NCI-H2029 (cell line): ENCODE data around the gene ACAD8.
"Not testable (repeated sequence)": the region's sequence is repeated elsewhere in the genome, so short reads cannot be mapped to it uniquely, and the experiment has no call there.

Source experiments
- DNase-seq: peaks from one replicate; lab custom pipeline; 2025; lab: John Stamatoyannopoulos, UW

The ACAD8 gene

DNA sequence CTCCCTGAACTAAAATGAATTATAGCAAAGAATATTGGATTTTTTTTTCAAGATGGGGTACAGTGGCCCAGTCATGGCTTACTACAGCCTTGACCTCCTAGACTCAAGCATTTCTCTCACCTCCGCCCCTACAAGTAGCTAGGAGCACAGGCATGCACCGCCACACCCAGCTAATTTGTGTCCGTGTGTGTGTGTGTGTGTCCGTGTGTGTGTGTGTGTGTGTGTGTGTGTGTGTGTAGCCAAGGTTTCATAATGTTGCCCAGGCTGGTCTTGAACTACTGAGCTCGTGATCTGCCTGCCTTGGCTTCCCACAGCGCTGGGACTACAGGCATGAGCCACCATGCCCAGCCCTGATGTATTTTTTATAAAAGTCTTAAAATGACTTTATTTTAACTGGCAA is 12.8 kb upstream of the ACAD8 start:
- no peak for DNase-seq

DNA sequence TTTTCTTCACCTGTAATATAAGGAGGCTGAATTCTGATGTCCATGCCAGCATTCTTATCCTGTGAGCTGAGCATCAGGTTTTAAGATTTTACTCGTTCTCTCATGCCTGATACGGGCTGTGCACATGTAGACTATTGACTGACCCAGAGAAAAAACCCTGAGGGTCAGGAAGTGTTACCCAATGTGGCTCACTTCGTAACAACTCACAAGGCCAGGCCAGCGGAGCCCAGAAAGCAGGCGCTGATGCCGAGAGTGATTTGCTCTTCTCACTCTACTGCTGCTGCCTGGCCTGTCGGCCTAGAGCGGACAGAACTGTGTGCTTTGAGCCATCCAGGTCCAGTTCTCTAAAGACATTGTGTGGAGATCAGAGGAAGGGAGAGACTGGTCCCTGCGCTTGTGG is 11.0 kb upstream of the ACAD8 start:
- no peak for DNase-seq

DNA sequence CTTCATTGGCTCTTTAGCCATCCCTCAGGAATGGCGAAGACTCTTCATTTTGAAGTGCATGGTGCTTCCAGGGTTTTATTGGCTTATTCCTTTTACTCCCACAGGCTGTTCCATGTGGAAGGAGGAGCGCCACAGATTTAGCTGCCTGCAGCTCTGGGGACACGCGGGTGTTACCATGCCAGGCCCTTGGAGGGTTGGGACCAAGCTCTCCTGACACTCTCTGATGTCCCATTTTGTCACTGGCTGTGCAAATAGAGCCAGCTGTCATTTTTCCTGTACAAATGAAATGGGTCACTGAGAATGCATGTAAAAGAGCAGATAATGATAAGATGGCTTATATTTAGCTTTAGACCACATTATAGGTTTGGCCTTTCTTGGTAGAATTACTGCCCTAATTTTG is 9.5 kb upstream of the ACAD8 start:
- no peak for DNase-seq

DNA sequence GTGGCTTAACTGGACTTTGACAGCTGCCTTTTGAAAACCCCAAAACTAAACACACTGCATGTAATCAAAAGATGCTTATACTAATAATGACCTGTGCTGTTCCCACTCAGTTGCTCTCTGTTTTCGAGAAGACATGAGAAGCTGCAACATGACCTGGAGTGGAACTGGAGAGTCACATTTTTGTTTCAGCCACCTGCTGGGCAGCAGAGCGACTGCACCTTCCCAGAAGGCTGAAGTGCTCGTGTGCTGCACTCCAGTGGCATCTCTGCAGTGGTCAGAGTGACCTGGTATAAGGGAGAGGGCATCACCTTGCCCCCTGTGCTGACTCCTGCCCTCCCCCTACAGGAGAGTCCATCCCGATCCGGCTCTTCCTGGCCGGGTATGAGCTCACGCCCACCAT is 8.8 kb upstream of the ACAD8 start:
- no peak for DNase-seq

DNA sequence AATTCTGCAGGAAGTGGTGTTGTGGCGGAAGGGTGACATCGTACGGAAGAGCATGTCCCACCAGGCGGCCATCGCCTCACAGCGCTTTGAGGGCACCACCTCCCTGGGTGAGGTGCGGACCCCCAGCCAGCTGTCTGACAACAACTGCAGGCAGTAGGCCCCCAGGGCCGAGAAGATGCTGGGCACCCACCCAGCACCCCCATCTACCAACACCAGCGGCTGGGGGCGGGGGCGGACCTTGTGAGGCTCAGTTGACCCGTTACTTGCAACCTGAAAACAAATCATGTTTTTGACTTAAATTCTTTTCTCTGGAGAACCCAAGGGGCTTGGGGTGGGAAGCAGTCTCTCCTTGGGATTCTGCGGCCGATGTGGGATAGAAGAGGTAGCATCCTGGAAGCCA is 7.9 kb upstream of the ACAD8 start:
- no peak for DNase-seq

DNA sequence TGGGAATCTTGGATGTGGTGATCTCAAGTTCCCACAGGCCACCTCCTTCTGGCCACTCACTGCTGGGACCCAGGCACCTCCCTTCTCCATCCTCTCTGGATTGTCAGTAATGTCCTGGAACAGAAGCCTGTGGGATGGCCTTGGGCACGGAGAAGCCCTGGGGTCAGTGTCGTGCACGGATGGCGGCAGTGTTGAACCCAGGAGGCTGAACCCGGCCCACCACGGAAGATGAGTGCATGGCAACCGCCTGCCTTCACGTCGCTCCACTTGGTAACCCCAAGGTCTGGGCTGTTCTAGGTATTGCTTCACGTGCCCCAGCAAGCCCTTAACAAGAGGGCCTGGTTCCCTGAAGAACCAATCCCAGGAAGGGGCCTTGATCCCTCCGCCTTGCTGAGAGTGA is 7.3 kb upstream of the ACAD8 start:
- DNase-seq: no peak

DNA sequence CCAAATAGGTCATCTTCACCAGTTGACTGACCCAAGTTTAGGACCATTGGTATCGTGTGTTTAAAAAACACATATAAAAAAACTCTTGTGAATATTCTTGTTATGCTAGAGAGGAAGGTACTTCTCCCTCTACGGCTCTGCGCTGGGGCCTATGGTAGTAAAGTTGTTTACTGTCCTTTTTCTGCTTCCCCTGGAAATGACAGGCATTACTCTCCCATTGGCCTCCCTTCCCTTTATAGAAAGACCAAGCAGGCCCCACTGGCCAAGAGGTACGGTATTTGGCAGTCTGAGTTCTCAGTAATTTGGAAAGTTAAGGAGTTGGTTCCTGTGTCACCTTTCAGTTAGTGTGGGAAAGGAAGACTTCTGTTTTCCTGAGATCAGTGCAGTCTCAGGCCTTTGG is 6.7 kb upstream of the ACAD8 start:
- DNase-seq: no peak

DNA sequence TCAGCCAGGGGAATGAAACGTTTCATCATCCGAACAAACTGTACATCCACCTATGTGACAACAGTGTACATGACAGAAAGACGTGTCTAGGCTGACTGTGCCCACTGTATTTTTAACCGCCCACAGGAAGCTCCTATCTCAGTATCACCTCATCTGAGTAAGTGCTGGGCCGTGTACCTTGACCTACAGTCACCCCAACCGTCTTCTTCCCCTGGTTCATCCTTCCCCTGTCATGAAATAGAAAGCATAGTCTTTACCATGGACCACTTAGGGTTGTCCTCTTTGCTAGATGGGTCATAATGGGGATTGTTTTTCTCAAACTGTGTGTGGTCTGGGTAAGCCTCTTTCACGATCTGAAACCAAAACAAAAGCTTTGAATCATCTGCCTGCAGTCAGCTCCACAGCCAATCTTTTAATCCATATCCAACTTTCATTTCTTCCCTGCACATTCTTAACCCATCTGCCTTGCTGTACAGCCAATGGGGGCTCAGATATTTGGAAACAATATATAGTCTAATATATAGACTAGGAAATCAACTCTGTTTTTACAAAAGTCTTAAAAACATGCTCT is 4.4 kb upstream of the ACAD8 start:
- no peak for DNase-seq

DNA sequence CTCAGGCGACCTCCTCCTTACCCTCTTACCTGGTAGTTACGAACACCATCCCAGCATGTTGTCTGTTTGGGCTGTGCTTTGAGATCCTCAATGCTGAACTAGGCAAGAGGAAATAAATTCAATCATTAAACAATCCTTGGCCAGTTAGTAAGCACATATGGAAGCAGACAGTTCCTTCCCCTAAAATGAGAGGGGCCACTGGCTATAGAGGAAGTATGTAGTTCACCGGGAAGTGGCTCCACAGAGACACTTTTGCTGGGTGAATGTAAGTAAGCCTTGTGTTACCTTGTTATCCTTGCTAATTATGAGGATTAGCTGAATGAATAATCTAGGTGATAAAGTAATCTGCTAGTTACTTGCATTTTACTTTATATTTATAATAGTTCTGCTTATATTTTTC is 3.1 kb upstream of the ACAD8 start:
- DNase-seq: no peak

DNA sequence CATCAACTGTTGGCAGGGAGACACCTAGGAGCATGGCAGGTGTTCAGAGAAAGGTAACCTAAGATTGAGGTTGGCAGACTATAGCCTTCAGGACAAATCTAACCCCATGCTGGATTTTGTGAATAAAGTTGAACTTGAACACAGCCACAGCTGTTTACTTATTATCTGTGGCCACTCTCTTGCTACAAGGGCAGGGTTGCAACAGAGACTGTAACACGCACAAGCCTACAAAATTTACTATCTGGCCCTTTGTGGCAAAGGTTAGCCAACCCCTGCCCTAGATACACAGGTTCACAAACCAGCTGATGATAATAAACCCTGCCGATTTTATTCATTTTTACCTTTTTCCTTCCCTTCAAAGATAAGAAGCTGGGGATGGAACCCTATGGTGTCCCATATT is 2.7 kb upstream of the ACAD8 start:
- DNase-seq: no peak

DNA sequence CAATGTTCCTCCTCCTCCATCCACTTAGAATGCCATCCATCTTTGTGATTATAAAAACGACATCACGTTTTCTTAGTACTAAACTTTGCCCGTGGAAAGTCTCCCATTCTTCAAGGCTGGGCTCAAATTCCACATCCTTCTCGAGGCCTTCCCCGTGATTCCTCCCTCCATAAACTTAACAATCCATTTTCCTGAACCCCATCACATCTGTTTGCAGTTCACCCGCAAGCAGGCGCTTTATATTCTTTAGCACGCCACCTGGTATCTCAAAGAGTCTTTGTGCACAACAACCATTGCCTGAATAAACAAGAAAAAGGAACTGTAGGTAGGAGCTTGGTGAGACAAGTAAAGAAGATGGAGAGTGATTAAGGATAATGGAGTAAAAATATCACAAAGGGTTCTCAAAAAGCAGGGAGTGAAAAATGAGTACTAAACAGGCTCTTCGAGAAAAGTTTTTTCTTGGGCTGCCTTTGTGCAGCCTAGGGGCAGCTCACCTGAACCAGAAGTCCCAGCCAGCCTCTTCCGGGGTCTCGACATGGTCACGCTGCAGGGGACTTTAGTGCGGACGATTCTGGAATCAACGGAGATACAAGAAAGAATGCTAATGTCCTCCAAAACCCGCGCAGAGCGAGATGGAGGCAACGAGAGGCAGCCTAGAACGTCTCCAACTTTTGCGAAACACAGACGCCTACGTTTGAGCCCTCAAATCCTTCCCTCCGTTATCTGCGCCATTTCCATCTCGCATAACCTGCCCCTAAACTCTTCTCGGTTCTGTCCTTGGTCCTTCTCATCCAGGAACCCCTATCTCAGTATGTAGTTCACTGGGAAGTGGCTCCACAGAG is 801 bp upstream of the ACAD8 start:
- DNase-seq: no peak

DNA sequence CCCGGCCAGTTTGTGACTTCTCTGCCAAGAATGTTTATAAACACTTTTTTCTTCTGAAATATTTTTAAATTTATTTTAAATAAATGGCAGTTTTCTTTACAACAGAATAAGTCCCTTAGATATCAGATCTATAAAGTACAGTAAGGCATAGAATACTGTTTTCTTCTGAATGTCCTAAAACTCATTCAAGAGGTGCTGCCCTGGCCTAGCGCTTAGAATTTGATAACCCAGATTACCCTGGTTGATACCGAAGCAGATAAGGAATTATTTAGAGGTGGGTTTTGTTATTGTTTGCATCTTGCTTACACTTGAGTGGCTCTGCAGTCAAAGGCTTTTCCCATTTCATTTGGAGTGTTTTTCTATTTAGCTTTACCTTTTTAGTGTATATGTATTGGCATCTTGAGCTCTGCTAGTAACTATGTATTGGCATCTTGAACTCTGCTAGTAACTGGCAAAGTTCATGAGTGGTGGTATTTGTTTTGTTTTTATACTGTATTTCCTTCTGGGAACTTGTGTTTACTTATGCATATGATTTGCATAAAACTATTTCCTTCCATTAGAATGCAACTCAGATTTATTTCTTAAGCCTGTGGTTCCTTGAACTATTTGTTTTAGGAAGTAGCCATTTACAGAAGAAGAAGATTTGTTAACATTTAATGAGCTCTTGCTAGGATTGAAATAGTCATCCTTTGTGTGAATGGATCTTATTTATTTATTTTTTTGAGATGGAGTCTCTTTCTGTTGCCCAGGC is 1.2 kb downstream of the ACAD8 start:
- no peak for DNase-seq

DNA sequence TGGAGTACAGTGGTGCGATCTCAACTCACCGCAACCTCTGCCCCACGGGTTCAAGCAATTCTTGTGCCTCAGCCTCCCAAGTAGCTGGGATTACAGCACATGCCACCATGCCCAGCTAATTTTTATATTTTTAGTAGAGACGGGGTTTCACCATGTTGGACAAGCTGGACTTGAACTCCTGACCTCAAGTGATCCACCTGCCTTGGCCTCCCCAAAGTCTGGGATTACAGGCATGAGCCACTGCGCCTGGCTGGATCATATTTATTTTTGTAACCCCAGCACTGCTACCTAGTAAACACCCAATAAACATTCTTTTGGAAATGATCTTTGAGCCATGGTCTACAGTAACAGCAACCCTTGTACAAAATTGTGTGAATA is 1.8 kb downstream of the ACAD8 start:
- not testable (repeated sequence) for DNase-seq

DNA sequence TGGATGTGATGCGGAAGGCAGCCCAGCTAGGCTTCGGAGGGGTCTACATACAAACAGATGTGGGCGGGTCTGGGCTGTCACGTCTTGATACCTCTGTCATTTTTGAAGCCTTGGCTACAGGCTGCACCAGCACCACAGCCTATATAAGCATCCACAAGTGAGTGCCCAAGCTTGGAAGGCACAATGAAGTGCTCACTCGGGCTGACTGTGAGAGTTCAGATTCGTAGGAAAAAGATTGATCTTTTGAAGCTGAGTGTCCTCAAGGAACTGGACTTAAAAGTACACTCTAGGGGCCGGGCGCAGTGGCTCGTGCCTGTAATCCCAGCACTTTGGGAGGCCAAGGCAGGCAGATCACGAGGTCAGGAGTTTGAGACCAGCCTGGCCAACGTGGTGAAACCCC is 3.7 kb downstream of the ACAD8 start:
- no peak for DNase-seq

DNA sequence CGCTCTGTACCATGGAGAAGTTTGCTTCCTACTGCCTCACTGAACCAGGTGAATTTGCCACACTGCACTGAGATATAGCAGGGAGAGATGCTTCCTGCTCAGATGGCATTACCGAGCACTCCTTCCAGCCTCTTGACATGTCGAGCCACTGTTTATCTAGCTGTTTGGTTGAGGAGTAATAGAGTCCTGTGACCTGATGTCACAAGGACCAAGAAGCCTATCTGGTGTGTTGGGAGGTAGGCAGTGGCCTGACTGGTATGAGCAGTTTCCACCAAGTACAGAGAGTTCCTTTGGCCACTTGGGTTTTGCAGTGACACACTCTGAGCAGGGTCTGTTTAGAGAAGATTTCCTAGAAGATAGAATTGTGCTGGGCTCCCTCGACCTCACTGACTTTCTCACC is 5.2 kb downstream of the ACAD8 start:
- DNase-seq: no peak

DNA sequence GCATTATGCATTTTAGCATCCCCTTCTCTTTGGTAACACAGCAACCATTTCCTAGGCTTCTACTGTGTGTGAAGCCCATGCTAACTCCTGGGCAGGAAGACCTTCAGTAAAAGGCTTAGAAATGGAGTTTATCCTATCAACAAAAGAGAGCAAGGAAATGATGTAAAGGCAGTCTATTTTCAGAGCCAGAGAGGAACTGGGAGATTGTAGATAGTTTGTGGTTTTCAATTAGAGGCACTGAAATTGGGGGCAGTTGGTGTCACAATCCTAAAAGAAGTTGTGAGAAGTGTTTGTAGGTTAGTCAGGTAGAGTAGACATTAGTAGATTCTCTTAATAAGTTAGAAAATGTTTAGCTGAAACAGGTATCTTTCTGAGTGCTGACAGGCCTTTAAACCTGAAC is 7.1 kb downstream of the ACAD8 start:
- no peak for DNase-seq

DNA sequence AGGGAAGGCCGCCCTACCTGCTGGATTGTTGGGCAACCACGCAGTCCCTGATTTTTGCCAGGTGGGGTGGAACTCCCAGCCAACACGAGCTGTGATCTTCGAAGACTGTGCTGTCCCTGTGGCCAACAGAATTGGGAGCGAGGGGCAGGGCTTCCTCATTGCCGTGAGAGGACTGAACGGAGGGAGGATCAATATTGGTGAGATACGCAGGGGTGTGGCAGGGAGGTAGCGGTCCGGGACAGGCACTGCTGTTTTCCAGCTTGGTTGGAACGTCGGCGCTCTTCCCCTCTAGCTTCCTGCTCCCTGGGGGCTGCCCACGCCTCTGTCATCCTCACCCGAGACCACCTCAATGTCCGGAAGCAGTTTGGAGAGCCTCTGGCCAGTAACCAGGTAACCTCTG is 7.6 kb downstream of the ACAD8 start:
- DNase-seq: no peak

DNA sequence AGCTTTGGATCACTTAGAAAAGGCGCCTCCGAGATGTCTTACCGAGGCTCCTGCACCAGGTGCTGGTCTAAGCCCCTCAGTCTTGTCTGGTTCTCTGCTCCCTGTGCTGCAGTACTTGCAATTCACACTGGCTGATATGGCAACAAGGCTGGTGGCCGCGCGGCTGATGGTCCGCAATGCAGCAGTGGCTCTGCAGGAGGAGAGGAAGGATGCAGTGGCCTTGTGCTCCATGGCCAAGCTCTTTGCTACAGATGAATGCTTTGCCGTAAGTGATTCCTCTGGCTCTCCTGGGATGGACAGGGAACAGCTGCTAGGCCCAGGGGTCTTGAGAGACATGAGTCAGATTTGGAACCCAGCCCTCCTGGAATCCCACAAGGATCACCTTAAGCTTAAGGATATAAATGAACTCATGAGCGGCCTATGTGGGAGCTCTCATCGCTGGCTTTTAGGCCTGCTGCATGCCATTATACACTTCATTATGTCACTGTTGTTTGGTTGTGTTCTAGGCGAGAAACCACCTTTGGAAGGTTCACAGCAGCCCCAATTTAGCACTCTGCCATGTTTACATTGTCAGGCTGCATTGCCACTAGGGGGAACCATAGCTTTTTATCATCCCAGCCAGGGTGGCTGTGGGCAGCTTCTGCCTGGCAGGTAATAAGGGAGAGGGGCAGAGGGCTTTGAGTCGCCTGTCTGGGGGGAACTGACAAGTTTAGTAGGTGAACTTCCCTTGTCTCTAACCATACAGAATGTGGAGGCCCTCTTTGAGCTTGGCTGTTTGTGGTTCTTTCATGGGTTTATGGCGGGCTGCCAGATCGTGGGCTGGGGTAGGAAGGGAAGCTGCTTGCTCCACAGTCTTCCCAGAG is 8.5 kb downstream of the ACAD8 start:
- DNase-seq: no peak

DNA sequence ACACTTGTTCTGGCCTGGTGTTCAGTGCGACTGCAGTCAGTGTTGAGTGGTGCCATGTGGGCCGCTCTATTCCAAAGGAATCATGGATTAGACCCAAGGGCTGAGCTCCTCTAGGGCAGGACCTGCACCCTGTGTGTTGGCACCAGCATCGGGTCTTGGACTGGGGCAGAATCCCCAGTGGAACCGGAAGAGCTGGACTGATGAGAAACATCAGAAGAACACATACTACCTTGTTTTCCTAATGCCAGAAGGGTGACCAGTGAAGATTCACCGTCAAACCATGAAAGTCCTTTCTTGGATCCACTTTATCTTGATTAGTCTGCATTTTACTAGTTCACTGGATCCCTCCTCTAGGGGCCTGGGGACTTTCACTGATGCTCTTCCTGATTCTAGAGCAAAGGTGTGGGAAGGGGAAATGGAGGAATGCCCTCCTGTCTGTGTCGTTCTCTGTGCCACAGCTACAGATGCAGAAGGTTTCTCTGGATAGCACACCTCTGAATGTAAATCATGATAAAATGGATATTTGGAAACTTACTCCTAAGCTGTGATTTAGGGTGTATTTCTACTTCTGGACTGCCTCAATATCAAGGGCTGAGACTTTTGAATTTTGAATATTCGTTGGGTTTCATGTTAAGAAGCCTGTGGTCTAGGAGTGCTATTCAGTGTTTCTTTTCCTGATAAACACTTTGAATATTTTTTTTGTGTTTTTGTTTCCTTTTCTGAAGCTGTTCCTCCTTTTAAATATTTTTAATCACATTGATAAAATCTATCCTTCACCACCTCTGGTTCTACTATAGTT is 11.8 kb downstream of the ACAD8 start:
- no peak for DNase-seq

DNA sequence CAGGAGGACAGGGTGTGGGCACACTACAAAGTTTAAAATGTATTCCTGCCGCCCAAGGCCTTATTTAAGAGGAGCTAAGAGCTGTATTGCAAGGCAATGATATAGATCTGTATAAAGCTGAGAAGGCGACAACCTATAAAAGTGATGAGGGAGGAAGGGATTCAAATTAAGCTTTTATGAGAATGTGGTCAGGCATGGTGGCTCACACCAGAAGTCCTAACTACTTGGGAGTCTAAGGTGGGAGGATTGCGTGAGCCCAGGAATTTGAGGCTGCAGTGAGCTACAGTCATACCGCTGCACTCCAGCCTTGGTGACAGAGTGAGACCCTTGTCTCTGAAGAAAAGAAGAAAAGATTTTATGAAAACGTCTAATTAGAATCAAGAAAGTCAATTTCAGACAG is 13.1 kb downstream of the ACAD8 start:
- DNase-seq: no peak

DNA sequence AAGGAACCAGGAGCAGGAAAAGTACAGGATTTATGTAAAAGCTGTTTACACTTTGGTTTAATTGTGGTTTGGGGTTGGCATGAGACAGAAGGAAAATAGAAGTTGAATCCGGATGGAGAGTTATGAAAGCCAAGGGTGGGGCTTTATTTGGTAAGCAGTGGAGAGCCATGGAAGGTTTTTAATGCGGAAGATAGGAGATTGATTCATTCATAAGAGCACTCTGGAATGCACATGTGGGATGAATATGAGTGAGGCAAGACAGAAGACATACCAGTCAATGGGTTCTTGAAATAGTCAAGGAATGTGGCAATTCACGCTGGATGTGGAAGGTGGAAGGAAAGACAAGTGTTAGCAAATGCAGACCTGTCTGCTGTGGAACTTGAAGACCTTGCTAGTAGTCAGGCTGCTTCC is 13.5 kb downstream of the ACAD8 start:
- DNase-seq: no peak

DNA sequence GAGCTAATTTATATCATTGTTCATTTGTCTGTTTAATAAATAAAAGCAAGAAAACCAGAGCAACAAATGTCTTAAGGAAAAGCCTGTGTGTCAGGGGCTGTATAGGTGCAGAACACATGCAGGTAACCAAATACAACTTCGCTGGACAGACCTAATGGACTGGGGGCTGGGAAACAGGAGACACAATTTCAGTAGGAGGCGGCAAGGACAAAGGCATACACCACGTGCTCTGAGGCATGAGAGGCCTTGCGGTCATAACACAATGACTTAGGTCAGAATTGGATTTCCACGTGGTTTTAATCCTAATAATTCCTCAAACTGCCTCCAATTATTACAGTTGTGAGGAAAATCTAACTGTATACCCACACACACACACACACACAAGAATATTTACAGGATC is 14.1 kb downstream of the ACAD8 start:
- no peak for DNase-seq
